Suprapubic skin (tissue), 4 donors: Measurements from ENCODE around the gene FOXO6.

Source experiments
- EP300 ChIP-seq: sonication (generic); formaldehyde crosslinking; IDR thresholded peaks from one replicate; pipeline ENCODE4 v1.6.1; 2017; ENCODE audit warnings: antibody characterized with exemption
- POLR2AphosphoS5 ChIP-seq, 3 donors: sonication (generic); formaldehyde crosslinking; IDR thresholded peaks; one replicate each; pipeline ENCODE4 v1.6.1; 2017; ENCODE audit warnings: antibody characterized with exemption in 3 of 3
- TF ChIP-seq, protein P1 (sequence below), 2 donors: fragments of 200-600 bp in 1 of 2; fragments of 450-650 bp in 1 of 2; sonication (generic) in 1 of 2; IDR thresholded peaks; one replicate each; pipeline ENCODE4 v1.5.1; 2016 to 2019; ENCODE audit warnings: antibody characterized with exemption in 2 of 2, mild to moderate bottlenecking in 1 of 2, moderate library complexity in 1 of 2

DNA sequence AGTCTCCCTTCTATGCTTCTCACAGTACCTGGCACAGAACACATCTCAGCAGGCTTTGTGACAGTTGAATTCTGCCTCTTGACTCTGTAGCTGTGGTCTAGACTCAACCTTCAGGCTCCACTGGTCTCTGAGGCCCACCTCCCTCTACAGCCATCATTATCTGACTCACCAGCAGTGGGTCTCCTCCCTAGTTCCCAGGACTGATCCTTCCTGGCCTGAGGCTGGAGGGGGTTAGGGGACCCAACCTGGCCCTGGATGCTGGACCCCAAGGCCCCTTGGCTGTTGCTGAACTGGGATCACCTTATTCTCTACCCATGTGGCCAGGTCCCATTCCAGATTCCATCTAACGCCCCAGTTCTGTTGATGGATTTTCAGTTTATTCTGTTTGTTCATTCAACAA, 43.1 kb upstream of the FOXO6 start:
- TF ChIP-seq, protein P1, sequence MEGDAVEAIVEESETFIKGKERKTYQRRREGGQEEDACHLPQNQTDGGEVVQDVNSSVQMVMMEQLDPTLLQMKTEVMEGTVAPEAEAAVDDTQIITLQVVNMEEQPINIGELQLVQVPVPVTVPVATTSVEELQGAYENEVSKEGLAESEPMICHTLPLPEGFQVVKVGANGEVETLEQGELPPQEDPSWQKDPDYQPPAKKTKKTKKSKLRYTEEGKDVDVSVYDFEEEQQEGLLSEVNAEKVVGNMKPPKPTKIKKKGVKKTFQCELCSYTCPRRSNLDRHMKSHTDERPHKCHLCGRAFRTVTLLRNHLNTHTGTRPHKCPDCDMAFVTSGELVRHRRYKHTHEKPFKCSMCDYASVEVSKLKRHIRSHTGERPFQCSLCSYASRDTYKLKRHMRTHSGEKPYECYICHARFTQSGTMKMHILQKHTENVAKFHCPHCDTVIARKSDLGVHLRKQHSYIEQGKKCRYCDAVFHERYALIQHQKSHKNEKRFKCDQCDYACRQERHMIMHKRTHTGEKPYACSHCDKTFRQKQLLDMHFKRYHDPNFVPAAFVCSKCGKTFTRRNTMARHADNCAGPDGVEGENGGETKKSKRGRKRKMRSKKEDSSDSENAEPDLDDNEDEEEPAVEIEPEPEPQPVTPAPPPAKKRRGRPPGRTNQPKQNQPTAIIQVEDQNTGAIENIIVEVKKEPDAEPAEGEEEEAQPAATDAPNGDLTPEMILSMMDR (IDR thresholded peaks at IDR 0.05): no peak
- TF ChIP-seq EP300: no peak
- TF ChIP-seq POLR2AphosphoS5 (IDR thresholded peaks at IDR 0.05): no peak
